ENCODE results near the gene DHX29. TPM values are rescaled to one million over a fixed set of nuclear protein-coding genes. Genes with fewer than 3 reads are reported as not detected.

Gene DHX29
- polyA plus RNA-seq, 6 donors from 2014 or later = 7.0 to 19.5 (median 15.3) TPM

Other genes with a start within 250 kb of the DHX29 start
- gene GZMA, start 205.0 kb downstream of the DHX29 start, polyA plus RNA-seq (ENCODE audit: low read depth in 6 of 6) = 1 to 10 TPM in 5 of 6 donors, under 1 TPM in 1; 0.80 to 5.0 (median 2.6) TPM
- not detected for gene GPX8, start 147.5 kb downstream of the DHX29 start, polyA plus RNA-seq (ENCODE audit: low read depth in 6 of 6)
- not detected for gene CDC20B, start 134.5 kb downstream of the DHX29 start, polyA plus RNA-seq (ENCODE audit: low read depth in 6 of 6)
- not detected for gene MCIDAS, start 80.4 kb downstream of the DHX29 start, polyA plus RNA-seq (ENCODE audit: low read depth in 6 of 6)
- gene CCNO, start 74.1 kb downstream of the DHX29 start, polyA plus RNA-seq (ENCODE audit: low read depth in 6 of 6) = not detected
- 10 to 100 TPM; 15.7 to 32.8 (median 25.5) TPM for gene MTREX, start 295 bp upstream of the DHX29 start, polyA plus RNA-seq (ENCODE audit: low read depth in 6 of 6)
- gene PLPP1, start 227.3 kb upstream of the DHX29 start, polyA plus RNA-seq (ENCODE audit: low read depth in 6 of 6) = 10 to 100 TPM in 1 of 6 donors, 1 to 10 TPM in 5; 4.6 to 10.4 (median 7.2) TPM

Data from naive B cell (primary cell).